Kidney (tissue), 14 donors: ENCODE data around the gene HSD17B8. TPM values are rescaled to one million over a fixed set of nuclear protein-coding genes. Genes with fewer than 3 reads are reported as not detected.

Experiments
- DNase-seq, 5 donors: peaks; one replicate each; pipeline ENCODE4 v3.0.0-alpha.2; 2013 to 2020
- FAIRE-seq: peaks from 2 replicates; lab custom pipeline; 2012; peaks lifted over from hg19 to GRCh38; lab: Jason Lieb, UNC
- H3K27ac ChIP-seq, 2 donors: one replicate each; pipeline ENCODE4 v1.7.0; 2013; ENCODE audit warnings: low read depth in 2 of 2, low read length in 2 of 2, inconsistent platforms in 1 of 2
- H3K27me3 ChIP-seq: one replicate; pipeline ENCODE4 v1.7.1; 2013; ENCODE audit warnings: low read length, inconsistent platforms; ENCODE audit not compliant: control insufficient read depth, insufficient read depth
- H3K36me3 ChIP-seq, 3 donors: one replicate each; pipeline versions ENCODE4 v1.7.0 to v1.7.1; 2013; ENCODE audit warnings: low read length in 3 of 3, control low read depth in 1 of 3, inconsistent platforms in 1 of 3; ENCODE audit not compliant: insufficient read depth in 3 of 3, control insufficient read depth in 2 of 3
- H3K4me1 ChIP-seq, 3 donors: one replicate each; pipeline versions ENCODE4 v1.7.0 to v1.7.1; 2013; ENCODE audit warnings: low read length in 3 of 3, inconsistent platforms in 1 of 3, low read depth in 1 of 3; ENCODE audit not compliant: control insufficient read depth in 2 of 3, insufficient read depth in 2 of 3
- H3K4me3 ChIP-seq, 3 donors: one replicate each; pipeline versions ENCODE4 v1.7.0 to v1.8.1; 2013; ENCODE audit warnings: low read length in 3 of 3, control low read depth in 1 of 3, inconsistent platforms in 1 of 3
- H3K9ac ChIP-seq, 3 donors: one replicate each; pipeline versions ENCODE4 v1.7.0 to v1.7.1; 2013; ENCODE audit warnings: low read length in 3 of 3, control low read depth in 1 of 3, inconsistent platforms in 1 of 3
- H3K9me3 ChIP-seq, 3 donors: one replicate each; pipeline versions ENCODE4 v1.7.0 to v1.7.1; 2013; ENCODE audit warnings: low read length in 3 of 3, control low read depth in 1 of 3, inconsistent platforms in 1 of 3; ENCODE audit not compliant: control insufficient read depth in 2 of 3, insufficient read depth in 1 of 3
- intact Hi-C: fragments of 100-400 bp; cut with DNase I; formaldehyde crosslinking; loops from one replicate; pipeline ENCODE4 v1.11.1; 2022
- polyA plus RNA-seq: library from polyadenylated mRNA; stranded (reverse); fragments of 350-450 nt; fragmentation: Illumina TruSeq; extraction: RNeasy Lipid Tissue Mini Kit (QIAGEN cat#74804); gene quantifications from one replicate; pipeline ENCODE4 v1.2.3, GENCODE V29; 2014; ENCODE audit warnings: low read depth, low replicate concordance; ENCODE audit not compliant: insufficient read depth
- total RNA-seq: library from RNA; stranded (reverse); fragmentation: NEBNext Ultra II Directional; extraction: Animal tissue kit (Norgen Biotek cat#: 25700); gene quantifications from one replicate; pipeline ENCODE4 v1.2.1, GENCODE V29; 2021
- TF ChIP-seq, protein P1 (sequence below): IDR thresholded peaks from 3 replicates; pipeline ENCODE4 v1.5.1; 2012; ENCODE audit warnings: mild to moderate bottlenecking, moderate library complexity, borderline replicate concordance; ENCODE audit not compliant: insufficient read depth; ENCODE audit errors: extremely low read depth
- donor health status: control.
- donor health status: control.
- donor health status: control.
- donor health status: control.
- donor health status: control.
- donor health status: DM: yes; HTN: yes; CAD: no.
- donor health status: Normal renal cell carcinoma (clear cell type).

Gene HSD17B8
- total and polyA plus RNA-seq, 2 donors from 2014 or later, result 26.6 to 83.0 TPM

DNA sequence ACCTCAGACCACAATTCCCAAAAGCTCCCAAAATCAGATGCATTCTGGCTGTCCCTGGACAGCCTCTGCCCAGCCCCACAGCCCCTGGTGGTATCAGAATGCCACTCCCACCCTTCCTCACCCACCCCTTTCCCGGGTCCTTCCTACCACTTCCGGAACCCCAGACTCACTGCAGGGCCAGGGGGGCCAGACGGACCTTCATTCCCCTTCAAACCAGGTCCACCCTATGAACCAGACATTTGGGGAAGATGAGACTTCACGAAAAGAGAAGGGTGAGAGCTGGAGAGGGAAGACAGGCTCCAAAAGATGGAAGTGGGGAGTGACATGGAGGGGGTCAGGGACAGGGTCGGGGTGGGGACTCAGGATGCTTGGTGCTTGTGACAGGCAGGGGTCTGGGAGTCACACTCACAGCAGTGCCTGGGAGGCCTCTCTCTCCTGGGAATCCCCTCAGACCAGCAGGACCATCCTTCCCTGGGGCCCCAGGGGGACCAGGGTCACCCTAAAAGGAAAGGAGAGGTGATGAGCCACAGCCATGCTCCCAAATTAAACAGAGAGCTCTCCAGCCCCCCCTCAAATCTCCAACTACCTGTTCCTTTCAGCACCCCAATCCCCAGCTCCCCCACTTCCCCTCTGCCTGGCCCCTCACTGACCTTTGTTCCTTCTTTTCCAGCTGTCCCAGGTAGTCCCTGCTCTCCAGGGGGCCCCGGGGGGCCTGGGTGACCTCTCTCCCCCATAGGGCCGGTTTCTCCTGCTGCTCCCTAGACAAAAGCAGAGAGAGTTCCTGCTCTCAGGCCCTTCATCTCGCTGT lies 32.4 kb upstream of the HSD17B8 start:
- Histone ChIP-seq H3K27ac (no peak overlapping the region), H3K4me1 (no peaks in the 10 kb centered on the region), H3K9me3 (no peaks in the 10 kb centered on the region), H3K4me3 (no peak overlapping the region), H3K27me3 (no peaks in the 10 kb centered on the region), H3K9ac (no peak overlapping the region), H3K36me3 (no peaks in the 10 kb centered on the region)
- FAIRE-seq (no peak), DNase-seq (peak in 1 of 5 donors; percentile 31)
- TF ChIP-seq, protein P1, sequence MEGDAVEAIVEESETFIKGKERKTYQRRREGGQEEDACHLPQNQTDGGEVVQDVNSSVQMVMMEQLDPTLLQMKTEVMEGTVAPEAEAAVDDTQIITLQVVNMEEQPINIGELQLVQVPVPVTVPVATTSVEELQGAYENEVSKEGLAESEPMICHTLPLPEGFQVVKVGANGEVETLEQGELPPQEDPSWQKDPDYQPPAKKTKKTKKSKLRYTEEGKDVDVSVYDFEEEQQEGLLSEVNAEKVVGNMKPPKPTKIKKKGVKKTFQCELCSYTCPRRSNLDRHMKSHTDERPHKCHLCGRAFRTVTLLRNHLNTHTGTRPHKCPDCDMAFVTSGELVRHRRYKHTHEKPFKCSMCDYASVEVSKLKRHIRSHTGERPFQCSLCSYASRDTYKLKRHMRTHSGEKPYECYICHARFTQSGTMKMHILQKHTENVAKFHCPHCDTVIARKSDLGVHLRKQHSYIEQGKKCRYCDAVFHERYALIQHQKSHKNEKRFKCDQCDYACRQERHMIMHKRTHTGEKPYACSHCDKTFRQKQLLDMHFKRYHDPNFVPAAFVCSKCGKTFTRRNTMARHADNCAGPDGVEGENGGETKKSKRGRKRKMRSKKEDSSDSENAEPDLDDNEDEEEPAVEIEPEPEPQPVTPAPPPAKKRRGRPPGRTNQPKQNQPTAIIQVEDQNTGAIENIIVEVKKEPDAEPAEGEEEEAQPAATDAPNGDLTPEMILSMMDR, result no peak
- intact Hi-C loops, result no loop called here

DNA sequence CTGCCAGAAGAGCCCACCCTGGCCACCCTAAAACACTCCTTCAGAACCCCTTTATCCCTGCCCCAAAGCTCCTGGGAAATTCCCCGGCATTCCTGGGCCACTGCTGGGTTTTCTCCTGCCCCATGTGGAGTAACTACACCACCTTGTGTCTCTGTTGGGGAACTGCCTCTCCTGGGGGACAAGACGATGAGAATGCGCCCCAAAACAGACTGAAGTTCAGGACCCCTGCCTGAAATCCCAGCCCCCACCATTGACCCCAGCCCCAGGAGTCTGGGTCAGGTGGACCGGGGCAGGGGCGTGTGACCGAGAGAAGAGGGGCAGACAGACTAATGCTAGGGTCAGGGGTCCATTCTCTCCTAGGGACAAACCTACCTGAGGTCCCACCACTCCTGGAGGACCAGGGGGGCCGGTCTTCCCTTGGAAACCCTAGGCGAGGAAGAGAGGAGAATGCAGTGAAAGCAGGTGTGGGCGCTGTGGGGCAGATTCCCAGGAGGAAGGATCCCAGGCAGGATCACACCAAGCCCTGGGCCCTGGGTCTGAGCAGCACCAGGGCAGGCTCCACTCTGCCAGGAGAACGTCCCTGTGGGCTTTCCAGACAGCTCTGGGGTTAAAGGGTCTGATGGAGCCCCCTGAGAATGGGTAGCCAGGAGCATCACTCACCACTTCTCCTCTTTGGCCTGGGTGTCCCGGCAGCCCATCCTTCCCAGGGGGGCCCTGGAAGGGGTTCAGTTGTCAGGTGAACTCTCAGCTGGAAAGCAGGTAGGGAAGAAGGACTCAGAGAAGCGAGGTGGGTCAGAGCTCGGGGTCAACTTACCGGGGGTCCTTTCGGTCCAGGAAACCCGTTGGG lies 31.5 kb upstream of the HSD17B8 start:
- Histone ChIP-seq H3K4me3 (no peak overlapping the region), H3K27me3 (no peaks in the 10 kb centered on the region), H3K9ac (no peak overlapping the region), H3K27ac (no peak overlapping the region), H3K9me3 (no peaks in the 10 kb centered on the region), H3K4me1 (no peaks in the 10 kb centered on the region), H3K36me3 (no peaks in the 10 kb centered on the region)
- DNase-seq, result peak in 1 of 5 donors; percentile 29
- FAIRE-seq, result no peak
- intact Hi-C loops, result no loop called here
- TF ChIP-seq, protein P1, result peak; percentile 35

DNA sequence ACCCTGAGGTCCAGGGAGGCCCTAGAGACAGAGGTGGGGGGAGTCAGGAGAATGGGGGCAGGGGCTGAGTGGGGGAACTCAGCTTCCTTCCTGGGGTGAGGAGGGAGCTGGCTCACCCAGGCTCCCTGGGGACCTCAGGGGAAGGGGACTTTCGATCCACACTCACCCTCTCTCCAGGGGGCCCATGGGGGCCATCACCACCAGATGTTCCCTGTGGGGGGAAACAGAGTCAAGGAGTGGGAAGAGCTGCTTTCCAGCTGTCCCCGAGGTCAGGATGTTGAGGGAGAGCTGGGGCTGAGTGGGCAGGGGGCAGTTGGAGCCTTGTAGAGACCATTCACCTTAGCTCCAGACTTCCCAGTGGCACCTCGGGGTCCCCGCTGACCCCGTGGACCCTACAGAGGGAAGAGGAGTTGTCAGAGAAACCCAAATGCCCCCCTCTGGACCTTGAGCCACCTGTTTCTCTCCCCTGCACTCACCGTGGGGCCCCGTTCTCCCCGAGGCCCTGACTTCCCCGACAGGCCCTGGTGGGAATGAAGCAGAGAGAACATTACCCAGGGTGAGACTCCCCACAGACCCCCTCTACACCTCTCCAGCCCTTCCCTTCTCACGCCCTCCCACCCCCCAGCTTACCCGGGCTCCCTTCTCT lies 30.8 kb upstream of the HSD17B8 start:
- no peak overlapping the region for H3K9ac ChIP-seq
- H3K4me3 ChIP-seq, result no peak overlapping the region
- H3K27ac ChIP-seq, result no peak overlapping the region
- TF ChIP-seq, protein P1, result no peak
- H3K9me3 ChIP-seq, result no peaks in the 10 kb centered on the region
- no peaks in the 10 kb centered on the region for H3K27me3 ChIP-seq
- FAIRE-seq, result no peak
- no peaks in the 10 kb centered on the region for H3K36me3 ChIP-seq
- intact Hi-C loops, result no loop called here
- no peaks in the 10 kb centered on the region for H3K4me1 ChIP-seq
- DNase-seq, result peak in 1 of 5 donors; percentile 22
